ENCODE measurements around the gene MAP3K20.
"Not testable (repeated sequence)": the region's sequence is repeated elsewhere in the genome, so short reads cannot be mapped to it uniquely, and the experiment has no call there.

MAP3K20 gene

DNA sequence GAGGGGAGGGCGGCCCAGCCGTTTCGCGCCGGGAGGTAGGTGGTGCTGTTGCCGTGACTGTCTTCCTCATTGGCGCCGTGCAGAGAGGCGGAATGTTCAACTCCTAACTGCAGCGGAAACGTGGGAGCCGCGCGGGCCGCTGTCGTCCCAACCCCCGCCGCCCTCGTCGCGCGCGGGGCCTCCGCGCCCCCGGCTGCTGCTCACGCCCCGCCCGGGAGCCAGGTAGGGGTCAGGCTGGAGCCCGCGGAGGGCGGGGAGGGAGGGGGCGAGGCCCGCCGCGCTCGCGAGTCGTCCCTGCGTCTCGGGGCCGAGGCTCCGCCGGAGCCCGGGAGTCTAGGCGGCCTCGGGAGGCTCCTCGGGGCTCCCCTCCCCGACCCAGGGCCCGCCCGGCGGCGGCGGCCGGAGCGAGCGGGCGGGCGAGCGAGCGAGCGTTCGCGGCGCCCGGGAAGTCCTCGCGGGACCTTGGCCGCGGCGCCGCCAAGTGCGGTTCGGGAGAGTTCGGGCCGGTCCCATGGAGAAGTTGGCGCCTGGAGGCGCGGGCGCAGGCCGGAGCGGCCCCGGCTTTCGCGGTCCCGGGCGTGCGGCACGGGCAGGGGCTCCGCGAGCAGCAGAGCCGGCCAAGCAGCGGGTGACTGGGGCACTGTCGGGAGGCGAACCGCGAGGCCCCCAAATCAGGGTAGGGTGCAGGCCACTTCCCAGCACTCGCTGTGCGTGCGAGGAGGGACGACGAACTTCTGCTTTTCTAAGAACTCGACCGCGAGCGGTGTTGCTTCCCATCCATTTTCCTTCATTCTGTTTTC, at the start of gene MAP3K20:
Gene MAP3K20, plus strand, starts transcription at position 66 of the 800 bp plus-strand sequence. CDS start 15,186 bp downstream, outside the sequence.
- no peak for DNase-seq (ENCODE audit: low read depth)
- peak within 1 kb of the TSS; percentile 72 for H3K4me3 ChIP-seq (ENCODE audit: low read depth, low read length)

DNA sequence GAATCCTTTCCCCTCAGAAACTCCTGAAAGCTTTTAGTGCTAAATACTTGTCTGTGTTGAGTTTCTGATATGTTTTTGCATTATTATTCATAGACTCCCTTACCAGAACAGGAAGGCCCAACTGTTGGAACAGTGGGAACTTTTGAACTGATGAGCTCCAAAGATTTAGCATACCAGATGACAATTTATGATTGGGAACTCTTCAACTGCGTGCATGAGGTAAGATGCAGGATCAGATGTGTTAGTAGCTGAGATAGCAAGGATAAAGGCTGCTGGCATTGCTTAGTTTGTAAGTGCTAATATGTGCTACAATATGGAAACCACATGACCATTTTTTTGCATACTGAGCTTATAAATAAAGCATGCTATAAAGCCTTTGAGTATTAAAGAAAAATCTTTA, 49.2 kb upstream of the MAP3K20 start:
- DNase-seq (ENCODE audit: low read depth): no peak
- H3K4me3 ChIP-seq (ENCODE audit: low read depth, low read length): no peak overlapping the region

DNA sequence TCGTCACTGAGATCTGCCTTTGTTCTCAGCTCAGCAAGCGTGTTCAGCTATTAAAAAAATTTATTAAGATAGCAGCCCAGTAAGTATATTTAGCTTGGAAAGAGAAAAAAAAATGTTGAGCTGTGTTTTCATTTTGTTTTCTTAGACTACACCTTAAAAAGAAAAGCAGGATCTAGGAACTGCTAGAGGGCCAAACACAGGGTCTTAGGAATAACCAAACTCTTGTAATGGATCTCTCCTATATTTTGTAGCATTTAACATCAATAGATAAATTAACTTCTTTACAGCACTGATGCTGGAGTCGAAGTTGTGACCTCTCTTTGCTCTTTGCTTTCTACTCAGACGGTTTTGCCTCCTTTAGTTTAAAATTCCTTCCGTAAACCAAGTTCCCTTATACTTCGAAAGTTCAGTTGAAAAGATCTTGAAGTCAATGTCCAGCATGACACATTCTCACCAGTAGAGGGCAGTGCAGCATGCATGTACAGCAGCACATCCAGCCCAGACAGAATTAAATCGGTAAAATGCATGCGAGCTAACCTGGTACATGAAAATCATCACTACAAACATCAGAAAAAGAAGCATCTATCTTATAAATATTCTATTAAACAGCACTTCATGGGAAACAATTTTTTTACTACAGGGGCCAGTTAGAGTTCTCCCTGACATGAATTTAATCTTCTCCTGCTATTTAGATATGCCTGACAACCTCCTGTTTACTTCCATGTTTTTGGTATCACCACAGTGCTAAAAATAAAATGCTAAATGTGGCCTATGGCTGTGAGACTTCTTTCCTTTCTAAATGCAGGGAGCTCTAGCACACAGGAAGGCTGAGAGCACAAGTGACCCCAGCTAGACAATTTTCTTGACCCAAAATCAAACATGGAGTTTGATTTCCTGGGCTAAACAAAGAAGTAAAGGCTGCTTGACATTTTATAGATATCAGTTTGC, 48.2 kb upstream of the MAP3K20 start:
- peak; percentile 63 for DNase-seq (ENCODE audit: low read depth)
- H3K4me3 ChIP-seq (ENCODE audit: low read depth, low read length): no peak overlapping the region

GRCh38 chr2:173028141-173028540, 47.5 kb upstream of the MAP3K20 start:
- DNase-seq (ENCODE audit: low read depth): no peak
- no peak overlapping the region for H3K4me3 ChIP-seq (ENCODE audit: low read depth, low read length)

DNA sequence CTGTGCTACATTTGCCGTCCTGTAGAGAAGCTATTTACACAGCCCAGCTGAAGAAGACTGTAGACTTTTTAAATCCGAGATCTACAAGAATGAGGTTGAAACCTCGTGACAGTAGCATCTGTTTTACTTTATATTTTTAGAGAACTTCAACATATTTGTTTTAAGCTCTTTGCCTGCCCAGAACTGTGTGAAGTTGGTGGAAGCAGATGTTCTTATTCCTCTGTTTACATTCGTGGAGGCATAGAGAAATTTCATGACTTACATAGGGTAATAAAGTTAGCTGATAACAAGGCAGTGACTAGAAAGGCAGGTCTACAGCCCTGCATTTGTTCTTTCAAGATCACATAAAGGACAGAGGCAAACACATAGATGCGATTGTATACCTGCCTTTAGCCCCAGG, 47.0 kb upstream of the MAP3K20 start:
- no peak overlapping the region for H3K4me3 ChIP-seq (ENCODE audit: low read depth, low read length)
- DNase-seq (ENCODE audit: low read depth): no peak

- DNase-seq (ENCODE audit: low read depth): no peak
- H3K4me3 ChIP-seq (ENCODE audit: low read depth, low read length): no peak overlapping the region
Observed at GRCh38 chr2:173030561-173031490, 44.8 kb upstream of the MAP3K20 start.

DNA sequence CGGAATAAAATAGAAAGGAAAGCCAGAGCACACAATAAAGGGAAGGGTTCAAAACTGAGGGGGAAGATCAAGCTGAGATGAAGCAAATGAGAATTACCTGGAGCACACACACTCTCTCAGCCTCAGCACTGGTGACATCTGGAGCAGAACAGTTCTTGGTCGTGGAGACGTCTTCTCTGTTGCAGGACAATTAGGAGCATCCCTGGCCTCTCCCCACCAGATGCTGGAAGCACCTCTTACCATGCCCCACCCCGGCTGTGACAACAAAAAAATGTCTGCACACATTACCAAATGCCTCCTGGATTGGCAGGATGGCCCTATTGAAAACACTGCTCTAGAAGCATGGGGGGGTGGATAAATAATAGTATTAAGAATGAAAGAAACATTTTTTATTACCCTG, 43.6 kb upstream of the MAP3K20 start:
- no peak for DNase-seq (ENCODE audit: low read depth)
- H3K4me3 ChIP-seq (ENCODE audit: low read depth, low read length): no peak overlapping the region

- DNase-seq (ENCODE audit: low read depth): no peak
- H3K4me3 ChIP-seq (ENCODE audit: low read depth, low read length): no peak overlapping the region
Observed at GRCh38 chr2:173033084-173033483, 42.6 kb upstream of the MAP3K20 start.

DNA sequence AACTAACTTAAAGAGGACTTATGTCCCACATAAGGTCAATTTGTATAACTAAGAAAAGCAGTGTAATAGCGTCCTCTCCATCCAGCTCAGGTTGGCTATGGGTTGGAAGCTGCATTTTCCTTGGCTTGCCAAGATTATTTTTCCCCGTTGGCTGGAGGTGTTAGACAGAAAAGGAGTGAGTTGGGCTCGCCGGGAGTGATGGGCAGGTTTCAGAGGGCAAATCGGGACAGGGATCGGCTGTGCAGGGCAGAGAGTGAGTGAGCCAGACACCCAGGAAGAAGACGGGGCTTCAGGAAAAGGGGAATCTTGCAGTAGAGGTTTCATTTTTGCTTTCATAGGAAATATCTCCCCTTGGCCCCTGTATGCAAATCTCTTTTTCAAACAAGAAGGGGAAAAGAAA, 41.5 kb upstream of the MAP3K20 start:
- H3K4me3 ChIP-seq (ENCODE audit: low read depth, low read length): no peak overlapping the region
- no peak for DNase-seq (ENCODE audit: low read depth)

DNA sequence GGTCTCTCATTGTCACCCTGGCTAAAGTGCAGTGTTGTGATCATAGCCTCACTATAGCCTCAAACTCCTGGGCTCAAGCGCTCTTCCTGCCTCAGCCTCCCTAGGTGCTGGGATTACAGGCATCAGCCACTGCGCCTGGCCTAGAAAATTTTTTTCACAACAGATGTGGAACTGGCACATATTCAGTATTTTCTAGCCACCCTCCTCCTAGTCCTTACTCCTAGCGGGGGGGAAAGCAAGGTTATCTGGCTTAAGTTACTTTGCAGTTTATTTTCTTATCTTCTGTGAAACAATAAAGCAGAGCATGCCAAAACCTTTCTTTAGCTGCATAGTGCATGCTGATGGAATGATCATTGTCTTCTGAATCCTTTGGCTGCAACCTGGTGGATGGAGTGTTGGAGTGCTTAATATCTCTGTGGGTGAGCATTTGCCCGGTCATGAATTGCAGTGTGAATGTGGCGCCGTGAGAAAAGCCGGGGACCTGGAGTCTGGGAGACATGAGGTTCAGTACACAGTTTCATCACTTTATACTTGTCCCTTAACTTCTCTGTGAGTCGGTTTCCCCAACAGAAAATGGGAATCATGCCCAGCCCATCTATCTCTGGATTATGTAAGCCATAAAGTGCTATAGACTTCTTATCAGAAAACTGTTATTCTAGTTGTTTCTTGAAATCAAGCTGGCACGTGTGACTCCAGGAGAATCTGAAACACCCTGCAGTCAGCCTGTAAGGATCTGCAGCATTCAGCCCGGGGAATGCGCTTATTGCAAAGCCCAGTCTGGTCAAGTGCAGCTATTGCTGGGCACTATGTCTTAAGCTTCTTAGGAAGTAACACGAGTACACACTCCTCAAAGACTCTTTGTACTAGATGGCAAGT, 38.2 kb upstream of the MAP3K20 start:
- DNase-seq (ENCODE audit: low read depth): no peak
- no peak overlapping the region for H3K4me3 ChIP-seq (ENCODE audit: low read depth, low read length)

- DNase-seq (ENCODE audit: low read depth); H3K4me3 ChIP-seq (ENCODE audit: low read depth, low read length): not testable (repeated sequence)
Observed at GRCh38 chr2:173038257-173038656, 37.4 kb upstream of the MAP3K20 start.

DNA sequence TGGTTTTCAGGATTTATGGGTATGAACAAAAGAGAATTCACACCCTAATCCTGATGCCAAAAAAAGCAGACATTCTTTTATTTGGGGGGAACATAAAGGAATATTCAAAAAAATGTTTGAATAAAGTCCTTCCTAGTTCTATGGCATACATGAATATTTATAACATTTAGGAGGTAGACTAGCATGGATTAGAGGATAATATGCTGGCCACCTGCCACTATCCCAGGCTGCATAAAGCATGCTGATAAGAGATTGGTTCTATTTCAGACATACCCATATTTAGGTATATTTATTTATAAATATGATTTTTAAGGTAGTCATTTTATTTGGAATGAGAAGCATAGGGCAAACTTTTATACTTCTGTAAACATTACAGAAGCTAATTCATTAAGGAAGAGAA, 34.9 kb upstream of the MAP3K20 start:
- H3K4me3 ChIP-seq (ENCODE audit: low read depth, low read length): no peak overlapping the region

DNA sequence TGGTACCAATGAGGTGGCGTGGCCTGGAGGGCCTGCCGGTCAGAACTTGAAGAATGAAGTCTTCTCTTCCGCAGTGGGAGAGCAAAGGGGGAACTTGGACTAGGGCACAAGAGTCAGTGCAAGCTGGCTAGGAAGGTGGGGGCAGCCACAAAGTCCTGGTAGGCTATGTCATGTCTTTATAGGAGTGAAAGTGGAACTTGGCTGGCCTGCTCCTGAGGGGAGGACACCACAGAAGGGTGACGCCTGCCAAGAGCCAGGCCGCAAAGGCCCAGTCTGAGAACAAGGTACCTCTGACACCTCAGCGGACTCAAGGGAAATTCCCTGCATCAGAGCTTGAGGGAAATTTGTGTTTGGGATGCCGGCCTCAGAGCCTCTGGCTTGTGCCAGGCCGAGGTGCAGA, 32.2 kb upstream of the MAP3K20 start:
- no peak overlapping the region for H3K4me3 ChIP-seq (ENCODE audit: low read depth, low read length)
- no peak for DNase-seq (ENCODE audit: low read depth)

More for the DNA sequence above, 34.9 kb upstream of the MAP3K20 start:
- no peak for DNase-seq (ENCODE audit: low read depth)

GRCh38 chr2:173043897-173044519, 31.6 kb upstream of the MAP3K20 start:
- no peak for DNase-seq (ENCODE audit: low read depth)
- no peak overlapping the region for H3K4me3 ChIP-seq (ENCODE audit: low read depth, low read length)

DNA sequence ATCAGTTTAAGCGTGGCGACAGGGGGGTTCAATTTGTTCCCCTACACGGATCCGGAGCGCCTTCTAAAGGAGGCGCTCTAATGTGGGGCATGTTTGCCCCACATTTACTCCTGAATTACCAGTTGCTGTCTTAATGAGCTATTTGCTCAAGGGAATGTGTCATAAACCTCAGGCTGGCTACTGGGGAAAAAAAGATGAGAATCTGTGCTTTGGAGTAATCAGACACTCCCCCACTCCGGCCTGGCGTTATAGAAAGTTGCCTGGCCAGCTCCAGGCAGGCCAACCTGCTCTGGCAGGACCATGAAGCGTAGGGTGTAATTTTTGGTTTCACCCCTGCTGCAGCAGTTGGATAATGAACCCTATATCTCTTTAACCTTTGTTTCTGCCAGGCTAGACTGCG, 31.0 kb upstream of the MAP3K20 start:
- DNase-seq (ENCODE audit: low read depth): no peak
- H3K4me3 ChIP-seq (ENCODE audit: low read depth, low read length): no peak overlapping the region

DNA sequence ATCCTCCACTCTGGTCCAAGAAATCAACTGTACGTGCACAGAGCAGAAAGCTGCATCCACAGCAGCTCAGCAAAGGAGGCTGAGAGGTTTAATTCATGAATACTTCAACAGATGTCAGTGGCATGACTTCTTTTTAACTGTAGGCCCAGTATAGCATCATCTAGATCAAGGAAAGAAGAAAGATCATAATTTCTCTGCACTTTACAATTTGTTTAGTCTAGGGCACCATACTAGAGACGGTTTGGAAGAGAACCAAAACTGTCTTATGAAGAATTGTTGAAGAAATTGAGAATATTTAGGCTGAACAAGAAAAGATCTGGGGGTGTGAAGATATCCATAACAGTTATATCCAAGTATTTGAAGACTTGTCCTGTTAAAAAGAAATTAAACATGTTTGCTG, 30.5 kb upstream of the MAP3K20 start:
- no peak for DNase-seq (ENCODE audit: low read depth)
- H3K4me3 ChIP-seq (ENCODE audit: low read depth, low read length): no peak overlapping the region

- no peak overlapping the region for H3K4me3 ChIP-seq (ENCODE audit: low read depth, low read length)
- DNase-seq (ENCODE audit: low read depth): no peak
Observed at GRCh38 chr2:173048522-173048896, 27.1 kb upstream of the MAP3K20 start.
